Lower lobe of right lung (tissue), 2 donors: ENCODE data around the gene PLA2G4B. TPM values are rescaled to one million over a fixed set of nuclear protein-coding genes. Genes with fewer than 3 reads are reported as not detected.

ENCODE experiments used
- ATAC-seq, 2 donors: fragments of 200-7000 bp; cut with Tn5 transposase; one replicate each; pipeline ENCODE4 v1.9.1; 2020 to 2022; ENCODE audit warnings: mild to moderate bottlenecking in 2 of 2, moderate library complexity in 2 of 2
- DNase-seq: peaks from one replicate; pipeline ENCODE4 v3.0.0-alpha.2; 2020
- H3K27ac ChIP-seq: fragments of 200-600 bp; one replicate; pipeline ENCODE4 v1.8.0; 2022
- H3K27me3 ChIP-seq: fragments of 200-600 bp; one replicate; pipeline ENCODE4 v1.8.0; 2022; ENCODE audit warnings: low read depth
- H3K36me3 ChIP-seq: fragments of 200-600 bp; one replicate; pipeline ENCODE4 v1.8.0; 2022; ENCODE audit warnings: mild to moderate bottlenecking
- H3K4me1 ChIP-seq: fragments of 200-600 bp; one replicate; pipeline ENCODE4 v1.8.0; 2022
- H3K4me3 ChIP-seq: fragments of 200-600 bp; one replicate; pipeline ENCODE4 v1.8.0; 2022; ENCODE audit warnings: mild to moderate bottlenecking
- H3K9me3 ChIP-seq: fragments of 200-600 bp; one replicate; pipeline ENCODE4 v1.8.0; 2022
- CTCF ChIP-seq: fragments of 200-600 bp; IDR thresholded peaks from one replicate; pipeline ENCODE4 v1.8.0; 2022; ENCODE audit warnings: antibody characterized with exemption, mild to moderate bottlenecking
- intact Hi-C: fragments of 100-400 bp; cut with DNase I; formaldehyde crosslinking; loops from one replicate; pipeline ENCODE4 v1.11.0; 2022
- total RNA-seq: library from RNA; stranded (reverse); fragmentation: NEBNext Ultra II Directional; extraction: Animal tissue kit (Norgen Biotek cat#: 25700); gene quantifications from one replicate; pipeline ENCODE4 v1.2.1, GENCODE V29; 2021
- donor health status: DM: no; HTN: yes; CAD: no; lungs with severe emphysema.

Gene PLA2G4B
- total RNA-seq, 1 donor from 2014 or later, result 13.8 TPM

DNA sequence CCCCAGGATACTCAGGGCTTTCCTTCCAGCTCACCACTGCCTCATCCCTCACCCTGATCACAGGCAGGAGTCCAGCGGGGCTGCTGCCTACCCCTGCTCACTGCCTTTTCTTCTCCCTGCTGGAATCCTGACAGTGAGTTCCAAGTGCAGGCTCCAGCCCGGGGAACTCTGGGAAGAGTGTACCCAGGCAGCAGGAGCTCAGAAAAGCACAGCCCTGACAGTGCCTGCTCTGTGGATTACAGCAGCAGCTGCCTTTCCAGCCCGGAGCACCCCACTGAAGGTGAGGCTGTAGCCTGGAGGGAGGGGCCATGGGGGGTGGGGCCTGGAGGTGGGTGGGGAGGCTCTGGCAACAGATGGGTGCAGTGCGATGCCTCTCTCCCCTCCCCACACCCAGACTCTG lies 16.8 kb upstream of the PLA2G4B start:
- no peak for ATAC-seq
- intact Hi-C loops, result no loop called here
- H3K4me1 ChIP-seq, result no peaks in the 10 kb centered on the region
- H3K27me3 ChIP-seq, result no peaks in the 10 kb centered on the region
- peaks cover 88% of the 10 kb centered on the region for H3K36me3 ChIP-seq
- TF ChIP-seq CTCF, result no peak
- H3K4me3 ChIP-seq, result no peak overlapping the region
- DNase-seq, result no peak
- no peak overlapping the region for H3K27ac ChIP-seq
- H3K9me3 ChIP-seq, result no peaks in the 10 kb centered on the region

DNA sequence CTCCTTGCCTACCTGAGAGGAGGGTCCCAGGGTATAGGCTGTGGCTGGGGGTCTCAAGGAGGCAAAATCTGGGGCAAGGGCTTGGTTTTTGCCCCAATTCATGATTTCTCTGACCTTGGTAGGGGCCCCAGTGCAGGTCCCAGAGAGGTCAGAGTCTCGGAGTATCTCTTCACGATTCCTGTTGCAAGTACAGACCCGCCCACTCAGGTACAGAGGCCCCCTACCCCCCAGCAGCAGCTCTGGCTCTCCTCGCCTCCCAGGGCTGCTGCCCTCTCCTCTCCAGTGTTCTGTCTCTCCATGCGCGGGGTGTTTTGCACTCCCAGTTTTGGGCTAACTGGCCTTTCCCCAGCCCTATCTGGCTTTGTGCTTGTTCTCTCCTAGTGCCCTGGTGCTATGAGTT lies 16.2 kb upstream of the PLA2G4B start:
- H3K36me3 ChIP-seq, result peaks cover 82% of the 10 kb centered on the region
- no peaks in the 10 kb centered on the region for H3K27me3 ChIP-seq
- H3K27ac ChIP-seq, result no peak overlapping the region
- intact Hi-C loops, result no loop called here
- H3K4me1 ChIP-seq, result peaks cover 4% of the 10 kb centered on the region
- no peak for DNase-seq
- no peak for ATAC-seq
- H3K4me3 ChIP-seq, result no peak overlapping the region
- no peaks in the 10 kb centered on the region for H3K9me3 ChIP-seq
- no peak for TF ChIP-seq CTCF

DNA sequence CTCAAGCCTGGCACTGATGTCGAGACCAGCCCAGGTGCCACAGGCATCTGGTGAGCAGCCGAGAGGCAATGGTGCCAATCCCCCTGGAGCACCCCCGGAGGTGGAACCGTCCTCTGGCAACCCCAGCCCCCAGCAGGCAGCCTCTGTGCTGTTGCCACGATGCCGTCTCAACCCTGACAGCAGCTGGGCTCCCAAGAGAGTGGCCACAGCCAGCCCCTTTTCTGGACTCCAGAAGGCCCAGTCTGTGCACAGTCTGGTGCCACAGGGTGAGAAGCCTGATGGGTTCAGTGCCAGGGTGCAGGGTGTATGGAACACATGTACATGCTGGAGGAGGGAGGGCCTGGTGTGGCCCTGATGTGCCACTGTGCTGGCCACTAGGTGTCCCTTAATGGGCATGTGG lies 15.7 kb upstream of the PLA2G4B start:
- peaks cover 77% of the 10 kb centered on the region for H3K36me3 ChIP-seq
- H3K27ac ChIP-seq, result no peak overlapping the region
- ATAC-seq (no peak), DNase-seq (no peak)
- no peak overlapping the region for H3K4me3 ChIP-seq
- intact Hi-C loops, result no loop called here
- no peaks in the 10 kb centered on the region for H3K9me3 ChIP-seq
- peaks cover 6% of the 10 kb centered on the region for H3K4me1 ChIP-seq
- TF ChIP-seq CTCF, result no peak
- no peaks in the 10 kb centered on the region for H3K27me3 ChIP-seq

- no peak overlapping the region for H3K4me3 ChIP-seq
- no peaks in the 10 kb centered on the region for H3K9me3 ChIP-seq
- TF ChIP-seq CTCF, result no peak
- ATAC-seq (no peak), DNase-seq (peak; percentile 28)
- peaks cover 6% of the 10 kb centered on the region for H3K4me1 ChIP-seq
- no peak overlapping the region for H3K27ac ChIP-seq
- intact Hi-C loops, result no loop called here
- H3K27me3 ChIP-seq, result no peaks in the 10 kb centered on the region
- peaks cover 71% of the 10 kb centered on the region for H3K36me3 ChIP-seq
Measured at GRCh38 chr15:41823502-41823901, 15.1 kb upstream of the PLA2G4B start.

GRCh38 chr15:41824062-41824745 lies 14.4 kb upstream of the PLA2G4B start:
- no peaks in the 10 kb centered on the region for H3K27me3 ChIP-seq
- TF ChIP-seq CTCF, result no peak
- no peak overlapping the region for H3K4me3 ChIP-seq
- peaks cover 13% of the 10 kb centered on the region for H3K4me1 ChIP-seq
- H3K9me3 ChIP-seq, result no peaks in the 10 kb centered on the region
- peaks cover 64% of the 10 kb centered on the region for H3K36me3 ChIP-seq
- DNase-seq (peak; percentile 44), ATAC-seq (no peak)
- no peak overlapping the region for H3K27ac ChIP-seq
- intact Hi-C loops, result no loop called here
